ENCODE data around the gene EP300.

The EP300 gene

DNA sequence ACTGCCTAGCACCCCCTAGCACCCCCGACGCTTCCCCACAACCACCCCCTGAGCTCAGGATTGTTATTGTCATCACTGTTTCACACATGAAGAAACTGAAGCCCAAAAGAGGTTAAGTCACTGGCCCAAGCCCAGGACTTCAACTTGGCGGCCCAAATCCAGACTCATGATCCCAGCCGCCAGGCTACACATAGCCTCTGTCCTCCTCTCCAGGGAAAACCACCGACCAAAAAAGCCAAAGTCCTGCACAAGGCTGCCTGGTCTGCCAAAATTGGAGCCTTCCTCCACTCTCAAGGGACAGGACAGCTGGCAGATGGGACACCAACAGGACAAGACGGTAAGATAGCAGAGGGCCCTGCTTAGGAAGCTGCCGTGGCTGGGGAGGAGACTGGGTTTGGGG, 123.5 kb downstream of the EP300 start:
- no peak for DNase-seq

DNA sequence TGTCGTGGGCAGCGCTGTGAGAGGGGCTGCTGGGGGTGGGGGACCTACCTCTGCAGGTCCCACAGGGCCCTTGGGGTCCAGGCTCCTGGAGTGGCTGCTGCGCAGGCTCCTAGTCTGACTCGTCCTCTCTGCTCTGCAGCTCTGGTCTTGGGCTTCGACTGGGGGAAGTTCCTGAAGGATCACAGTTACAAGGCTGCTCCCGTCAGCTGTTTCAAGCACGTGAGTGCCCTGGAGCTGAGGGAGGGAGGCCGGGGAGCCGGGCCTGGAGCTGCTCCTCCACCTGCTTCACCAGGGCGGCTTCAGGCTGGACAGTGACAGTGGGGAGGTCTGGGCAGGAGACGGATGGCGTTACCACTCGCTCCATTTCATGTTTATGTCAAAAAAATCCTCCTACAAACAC, 124.6 kb downstream of the EP300 start:
- DNase-seq: no peak

DNA sequence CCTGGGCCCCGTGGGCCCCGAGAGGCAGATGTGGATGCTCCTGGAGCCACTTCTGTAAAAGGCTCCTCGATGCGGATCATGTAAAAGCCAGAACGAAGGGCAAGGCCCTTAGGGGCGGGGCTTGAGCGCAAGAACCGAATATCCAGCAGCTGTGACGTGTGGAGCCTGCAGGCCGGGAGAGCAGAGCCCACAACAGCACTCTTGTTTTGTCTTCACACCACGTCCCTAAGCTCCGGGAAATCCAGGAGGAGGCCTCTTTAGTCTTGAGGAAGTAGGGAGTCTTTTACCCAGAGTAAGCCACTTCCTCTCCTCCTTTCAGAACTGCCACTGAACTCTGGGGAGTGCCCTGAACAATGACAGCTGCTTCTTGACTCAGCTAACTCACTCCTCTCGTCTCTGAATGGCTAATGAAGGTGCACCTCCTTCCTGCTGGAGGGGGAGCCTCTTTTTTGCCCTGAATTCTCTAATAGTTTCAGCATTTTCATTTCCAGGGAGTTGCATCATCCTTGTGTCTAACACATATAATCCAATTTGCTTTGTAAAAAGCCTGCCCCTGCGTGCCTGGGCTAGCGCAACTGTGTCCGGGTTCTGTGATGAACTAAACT, 125.3 kb downstream of the EP300 start:
- peak; percentile 72 for DNase-seq

DNA sequence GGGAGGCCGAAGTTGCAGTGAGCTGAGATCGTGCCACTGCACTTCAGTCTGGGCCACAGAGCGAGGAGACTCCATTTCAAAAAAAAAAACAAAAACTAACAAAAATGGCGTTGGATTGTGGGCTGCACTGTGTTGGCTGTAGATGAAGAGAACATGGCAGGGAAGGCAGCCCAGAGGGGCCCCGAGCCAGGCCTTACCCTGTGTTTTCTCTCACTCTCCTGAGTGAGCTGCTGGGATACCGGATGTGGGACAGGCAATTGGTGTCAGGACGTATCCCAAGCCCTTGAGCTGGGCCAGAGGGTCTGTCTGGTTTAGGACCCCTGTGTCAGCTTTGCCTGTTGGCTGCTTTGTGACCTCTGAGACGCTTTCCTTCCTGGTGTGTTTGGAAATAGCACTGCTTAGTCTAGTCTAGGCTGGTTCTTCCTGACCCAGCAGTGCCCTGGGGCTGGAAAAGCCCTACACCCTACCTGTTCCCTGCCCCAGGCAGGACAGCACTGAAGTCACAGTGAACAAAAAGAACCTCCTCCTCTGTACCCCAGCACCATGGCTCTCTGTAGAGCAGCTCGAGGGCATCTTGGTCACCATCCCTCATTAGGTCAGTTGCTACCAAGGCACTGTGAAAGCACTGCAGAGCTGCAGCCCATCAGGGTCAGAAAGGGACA, 130.6 kb downstream of the EP300 start:
- DNase-seq: no peak

DNA sequence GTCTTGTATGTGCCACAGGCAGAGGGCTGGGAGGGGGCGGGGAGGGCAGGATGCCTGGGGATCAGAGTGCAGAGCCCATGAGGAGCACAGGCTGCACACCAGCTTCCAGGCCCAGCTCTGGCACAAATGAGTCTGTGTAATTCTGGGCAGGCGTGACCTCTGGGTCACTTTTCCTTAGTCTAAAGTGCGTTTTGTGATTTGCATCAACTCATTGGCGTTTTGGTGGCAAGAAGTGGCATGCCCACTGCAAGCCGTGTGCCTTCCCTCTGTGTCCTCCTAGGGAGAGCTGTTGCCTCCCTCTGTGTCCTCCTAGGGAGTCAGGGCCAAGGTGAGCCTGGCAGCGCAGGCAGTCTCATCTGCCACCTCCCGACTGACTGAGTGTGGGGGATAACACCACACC, 131.1 kb downstream of the EP300 start:
- no peak for DNase-seq

DNA sequence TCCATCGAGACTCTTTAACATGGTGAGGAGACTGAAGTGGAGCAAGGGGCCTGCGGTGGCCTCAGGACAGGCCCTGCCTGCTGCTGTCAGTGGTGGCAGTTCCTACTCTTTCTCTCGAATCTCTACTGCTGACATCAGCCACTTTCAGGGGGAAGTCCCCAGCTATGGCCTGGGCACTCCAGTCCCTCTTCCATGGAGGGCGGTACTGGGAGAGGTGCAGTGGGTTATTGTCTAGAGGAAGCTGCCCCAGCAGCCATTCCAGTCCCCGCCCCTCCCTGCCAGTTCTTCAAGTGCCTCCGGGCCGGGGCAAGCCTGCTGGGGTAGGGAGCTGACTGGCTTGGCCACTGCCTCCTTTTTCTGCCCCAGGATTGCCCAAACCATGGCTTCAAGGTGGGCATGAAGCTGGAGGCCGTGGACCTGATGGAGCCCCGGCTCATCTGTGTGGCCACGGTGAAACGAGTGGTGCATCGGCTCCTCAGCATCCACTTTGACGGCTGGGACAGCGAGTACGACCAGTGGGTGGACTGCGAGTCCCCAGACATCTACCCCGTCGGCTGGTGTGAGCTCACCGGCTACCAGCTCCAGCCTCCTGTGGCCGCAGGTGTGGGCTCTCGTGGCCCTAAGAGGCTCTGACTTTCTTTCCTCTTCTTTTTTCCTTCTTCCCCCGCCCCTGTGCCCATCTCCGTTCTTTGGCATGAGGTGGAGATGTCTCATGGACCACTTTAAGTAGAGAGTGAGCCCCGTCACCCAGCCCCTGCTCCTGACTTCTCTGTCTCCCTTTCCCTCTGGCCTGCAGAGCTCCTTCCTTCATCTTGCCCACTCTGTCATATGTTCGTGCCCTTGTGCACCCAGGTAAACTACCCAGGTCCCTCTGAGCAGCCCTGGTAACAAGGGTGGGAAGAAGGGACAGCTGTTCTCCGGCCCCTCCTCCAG, 134.6 kb downstream of the EP300 start:
- DNase-seq: no peak

DNA sequence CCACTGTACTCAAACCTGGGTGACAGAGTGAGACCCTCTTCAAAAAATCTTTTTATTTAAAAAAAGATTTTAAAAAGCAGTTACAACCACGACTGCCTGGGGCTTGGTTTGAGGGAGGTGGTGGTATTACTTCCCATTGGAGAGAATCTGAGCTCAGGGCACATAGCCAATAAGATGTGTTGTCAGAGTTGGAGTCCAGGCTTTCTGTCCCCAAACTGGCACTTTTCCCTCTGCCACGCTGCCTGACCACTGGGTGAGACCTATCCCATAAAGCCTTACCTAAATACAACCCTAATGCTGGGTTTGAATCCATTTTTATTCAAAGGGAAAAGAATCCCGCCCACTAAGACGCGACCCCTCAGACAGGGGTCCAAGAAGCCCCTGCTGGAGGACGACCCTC, 136.8 kb downstream of the EP300 start:
- DNase-seq: no peak

Data from activated effector memory CD4-positive, alpha-beta T cell treated with anti-CD3 and anti-CD28 coated beads, Interleukin-2, amount 50 U/mL, for 16 hours (primary cell).